ENCODE results near the gene MATR3.

DNA sequence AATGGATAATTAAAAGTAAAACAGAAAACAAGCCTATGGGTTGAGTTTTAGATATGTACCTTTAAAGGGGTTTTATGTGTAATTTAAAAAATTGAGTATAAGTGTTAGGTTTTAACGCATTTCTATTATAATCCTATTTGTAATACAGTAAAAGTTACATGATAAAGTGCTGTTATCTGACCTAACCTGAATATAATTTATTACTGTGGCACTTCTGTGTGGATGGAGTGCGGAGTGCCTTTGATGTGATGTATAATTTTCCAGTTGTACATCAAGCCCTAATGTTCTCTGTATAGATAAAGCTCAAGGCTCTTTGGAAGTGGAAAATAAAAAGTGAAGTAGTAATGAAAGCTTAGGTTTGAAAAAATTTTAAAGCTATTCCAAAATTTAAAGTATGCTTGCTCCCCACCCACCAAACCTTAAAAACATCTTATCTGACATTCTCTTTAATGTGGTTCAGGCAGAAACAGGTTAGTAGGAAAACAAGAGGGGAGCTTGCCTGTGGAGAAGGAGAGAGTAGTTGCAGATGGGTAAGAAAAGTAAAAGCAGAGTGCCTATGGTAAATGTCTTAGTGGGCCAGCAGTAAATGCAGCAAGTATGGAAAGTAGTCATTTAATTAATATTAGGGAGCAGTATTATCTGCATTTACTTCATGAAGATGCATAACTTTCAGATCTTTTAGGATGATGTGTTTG, 4.0 kb downstream of the MATR3 start:
- TF ChIP-seq EZH2 (IDR thresholded peaks at IDR 0.05) (no peak), POLR2AphosphoS5 (IDR thresholded peaks at IDR 0.05; ENCODE audit: borderline replicate concordance, low read depth, low read length) (no peak), FOXP2 (optimal IDR thresholded peaks at IDR 0.05; ENCODE audit: control extremely low read depth, extremely low read length, insufficient read depth) (no peak)

Data from SK-N-MC (cell line).